SKM-1 treated with dmso at 0.1 percent for 144 hours (cell line): Measurements from ENCODE around the gene POLR2C.

Source experiments
- DNase-seq: peaks from one replicate; lab custom pipeline; 2025; ENCODE audit not compliant: unreplicated experiment; lab: John Stamatoyannopoulos, UW

Gene POLR2C

DNA sequence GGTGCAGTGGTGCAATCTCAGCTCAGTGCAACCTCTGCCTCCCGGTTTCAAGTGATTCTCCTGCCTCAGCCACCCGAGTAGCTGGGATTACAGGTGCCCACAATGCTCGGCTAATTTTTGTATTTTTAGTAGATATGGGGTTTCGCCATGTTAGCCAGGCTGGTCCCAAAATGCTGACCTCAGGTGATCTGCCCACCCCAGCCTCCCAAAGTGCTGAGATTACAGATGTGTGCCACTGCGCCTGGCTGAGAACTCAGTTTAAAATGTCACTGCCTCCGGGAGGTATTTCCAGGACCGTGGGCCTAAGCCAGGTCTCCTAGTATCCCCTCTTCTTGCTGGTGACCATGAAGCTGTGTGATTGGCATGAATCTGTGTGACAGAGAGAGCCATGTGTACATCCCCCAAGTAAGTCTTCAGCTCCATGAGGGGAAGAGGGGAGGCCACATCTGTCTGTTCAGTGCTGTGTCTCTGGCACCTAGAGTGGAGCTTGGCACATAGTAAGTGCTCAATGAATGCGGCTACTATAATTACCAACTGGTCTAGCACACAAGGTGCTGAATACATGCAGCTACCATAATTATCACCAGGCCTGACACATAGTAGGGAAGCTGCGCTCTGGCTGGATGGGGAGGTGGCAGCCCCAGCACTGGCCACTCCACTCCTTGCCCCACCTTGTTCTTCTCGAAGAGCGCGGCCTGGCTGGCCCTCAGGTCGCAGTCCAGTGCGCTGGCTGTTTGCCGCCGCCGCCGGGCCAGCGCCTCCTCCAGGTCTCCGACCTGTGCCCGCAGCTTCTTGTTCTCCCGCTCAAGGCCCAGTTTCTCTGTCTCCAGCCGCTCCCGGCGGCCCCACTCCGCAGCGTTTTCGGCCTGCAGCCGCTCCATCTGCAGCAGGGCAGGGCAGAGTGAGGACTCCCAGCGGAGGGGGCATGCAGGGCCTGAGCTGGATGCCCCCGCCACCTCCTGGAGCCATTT, 55.2 kb downstream of the POLR2C start:
- DNase-seq, result no peak

DNA sequence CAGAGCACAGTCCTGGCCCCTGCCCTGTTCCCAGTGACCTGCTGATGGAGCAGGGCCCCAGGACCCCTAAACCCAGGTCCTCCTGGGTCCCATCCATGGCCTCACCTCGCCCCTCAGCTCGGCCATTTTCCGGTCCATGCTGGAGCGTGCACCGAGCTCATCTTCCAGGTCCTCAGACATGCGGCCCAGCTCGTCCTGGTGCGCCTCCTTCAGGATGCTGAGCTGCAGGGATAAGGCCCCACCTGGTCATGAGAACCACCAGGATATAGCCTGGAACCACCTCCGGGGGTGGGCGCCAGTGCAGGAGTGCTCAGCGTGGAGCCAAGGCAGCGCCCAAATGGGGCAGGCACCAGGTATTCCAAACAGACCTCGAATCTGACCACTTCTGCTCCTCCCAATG, 56.0 kb downstream of the POLR2C start:
- no peak for DNase-seq

DNA sequence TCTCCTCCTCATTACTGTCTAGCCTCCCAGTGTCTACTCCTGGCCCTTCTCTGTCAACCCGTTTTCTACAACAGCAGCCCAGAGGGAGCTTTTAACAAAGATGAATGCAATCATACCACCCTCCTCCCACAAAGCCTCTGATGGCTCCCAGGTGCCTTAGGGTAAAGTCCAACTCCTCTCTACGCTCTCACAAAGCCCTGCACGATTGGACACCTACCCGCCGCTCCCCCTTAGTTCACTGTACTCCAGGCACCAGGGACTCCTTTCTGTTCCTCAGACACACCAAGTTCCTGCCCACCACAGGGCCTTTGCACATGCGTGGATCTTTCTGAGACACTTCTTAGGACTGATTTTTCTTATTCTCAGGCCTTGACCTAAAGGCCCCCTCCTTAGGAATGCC, 56.4 kb downstream of the POLR2C start:
- no peak for DNase-seq

DNA sequence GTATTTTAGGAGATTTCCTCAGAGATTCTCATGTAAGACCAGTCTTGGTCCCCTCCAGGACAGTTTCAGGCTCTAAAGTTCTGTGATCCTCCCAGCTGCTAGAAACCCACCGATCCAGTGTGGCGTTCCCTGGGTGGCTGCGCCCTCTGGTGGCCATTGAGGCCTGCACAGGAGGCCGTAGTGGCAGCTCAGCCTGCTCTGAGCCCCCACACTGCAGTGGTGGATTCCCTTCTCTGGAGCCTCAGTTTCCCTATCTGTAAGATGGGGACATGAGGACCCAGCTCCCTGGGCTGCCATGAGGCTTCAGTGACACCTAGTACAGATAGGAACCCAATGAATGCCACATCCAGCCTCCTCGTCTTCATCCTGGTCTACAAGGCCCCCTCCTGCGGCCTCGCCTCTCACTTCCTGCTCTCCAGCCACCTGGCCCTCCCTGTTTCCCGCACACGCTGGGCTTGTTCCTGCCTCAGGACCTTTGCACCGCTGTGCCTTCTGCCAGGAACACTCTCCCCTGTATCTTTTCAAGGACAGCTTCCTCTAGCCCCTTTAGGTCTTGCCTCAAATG, 57.4 kb downstream of the POLR2C start:
- peak; percentile 63 for DNase-seq
